HG03521 (cell line): ENCODE measurements around the gene DEXI.
A peak's percentile ranks its signal among the peaks of the same experiment; 100 is the strongest.
"Not testable (repeated sequence)": the region's sequence is repeated elsewhere in the genome, so short reads cannot be mapped to it uniquely, and the experiment has no call there.

ENCODE experiments used
- ATAC-seq: cut with Tn5 transposase; IDR thresholded peaks from one replicate; pipeline ENCODE4 v1.9.1; 2021; ENCODE audit warnings: mild to moderate bottlenecking, moderate library complexity; ENCODE audit not compliant: unreplicated experiment

Gene DEXI

DNA sequence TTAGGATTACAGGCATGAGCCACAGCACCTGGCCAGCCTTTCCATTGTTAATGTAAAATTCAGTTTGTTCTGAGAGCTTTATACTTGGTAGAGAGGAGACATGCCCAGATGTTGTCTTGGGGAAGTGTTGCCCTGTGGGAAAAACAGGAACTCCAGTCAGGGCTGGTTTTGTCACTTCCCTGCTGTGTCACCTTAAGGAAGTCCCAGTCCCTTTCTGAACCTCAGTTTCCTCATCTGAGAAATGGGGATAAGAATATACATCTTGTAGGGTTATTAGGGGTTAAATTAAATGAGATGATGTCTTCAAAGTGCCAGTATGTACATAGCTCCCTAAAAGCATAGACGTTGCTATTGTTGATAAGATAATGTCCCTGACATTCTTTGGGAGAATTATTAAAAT, 27.3 kb upstream of the DEXI start:
- ATAC-seq, result no peak

DNA sequence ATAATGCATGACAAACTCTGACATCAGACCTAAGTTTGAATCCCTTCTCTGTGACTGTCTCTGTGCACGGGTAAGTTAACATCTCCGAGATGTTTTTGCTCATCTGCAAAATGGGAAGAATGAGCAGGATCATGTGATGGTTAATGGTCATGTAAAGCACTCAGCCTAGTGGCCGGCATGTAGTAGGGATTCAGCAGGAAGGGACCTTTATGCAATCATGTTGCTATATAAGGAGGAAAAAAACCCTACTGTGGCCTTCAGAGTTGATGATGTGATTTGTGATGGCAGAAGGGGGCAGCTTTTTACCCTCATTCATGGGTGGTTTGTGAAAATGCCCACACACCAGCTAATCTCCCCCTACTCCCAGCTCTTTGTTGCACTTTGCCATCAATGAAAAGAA, 26.2 kb upstream of the DEXI start:
- no peak for ATAC-seq

DNA sequence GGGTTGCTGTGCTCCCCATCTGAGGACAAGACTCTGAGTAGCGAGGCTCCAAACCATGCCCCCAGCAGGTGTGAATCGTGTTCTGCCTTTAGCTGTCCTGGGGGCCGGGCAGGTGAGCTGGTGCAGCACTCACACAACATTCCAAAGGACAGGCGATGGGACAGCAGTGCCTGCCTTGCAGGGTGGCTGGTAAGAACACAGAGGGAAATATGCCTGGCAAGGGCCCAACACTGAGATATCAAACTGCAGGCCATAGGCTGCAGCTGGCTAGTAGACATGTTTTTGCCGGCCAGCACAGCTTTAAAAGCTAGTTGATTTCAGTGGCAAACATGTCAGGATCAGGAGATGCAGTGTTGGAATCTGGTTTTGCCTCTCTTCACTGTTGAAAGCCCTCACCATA, 25.7 kb upstream of the DEXI start:
- ATAC-seq, result no peak

DNA sequence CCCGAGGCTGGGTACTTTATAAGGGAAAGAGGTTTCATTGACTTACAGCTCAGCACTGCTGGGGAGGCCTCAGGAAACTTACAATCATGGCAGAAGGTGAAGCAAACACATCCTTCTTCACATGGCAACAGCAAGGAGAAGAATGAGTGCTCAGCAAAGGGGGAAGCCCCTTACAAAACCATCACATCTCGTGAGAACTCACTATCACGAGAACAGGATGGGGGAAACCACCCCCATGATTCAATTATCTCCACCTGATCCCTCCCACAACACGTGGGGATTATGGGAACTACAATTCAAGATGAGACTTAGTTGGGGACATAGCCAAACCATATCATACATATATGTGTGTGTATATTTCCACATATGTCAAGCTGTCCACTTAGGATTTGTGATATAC, 24.3 kb upstream of the DEXI start:
- ATAC-seq, result not testable (repeated sequence)

DNA sequence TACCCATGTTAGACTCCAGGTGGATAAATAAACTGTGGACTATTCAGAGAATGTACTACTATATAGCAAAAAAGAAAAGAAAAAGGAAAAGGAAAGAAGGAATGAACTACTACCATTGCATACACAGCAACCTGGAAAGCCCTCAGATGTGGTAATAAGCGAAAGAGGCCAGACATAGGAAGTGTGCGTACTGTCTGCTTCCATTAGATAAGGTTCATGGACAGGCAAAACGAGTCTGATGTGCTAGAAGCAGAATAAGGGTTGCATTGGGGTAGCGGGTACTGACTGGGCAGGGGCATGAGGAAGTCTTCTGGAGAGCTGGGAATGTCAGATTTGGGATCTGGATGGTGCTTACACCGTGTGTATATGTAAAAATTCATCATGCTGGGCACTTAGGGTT, 23.9 kb upstream of the DEXI start:
- ATAC-seq, result no peak

DNA sequence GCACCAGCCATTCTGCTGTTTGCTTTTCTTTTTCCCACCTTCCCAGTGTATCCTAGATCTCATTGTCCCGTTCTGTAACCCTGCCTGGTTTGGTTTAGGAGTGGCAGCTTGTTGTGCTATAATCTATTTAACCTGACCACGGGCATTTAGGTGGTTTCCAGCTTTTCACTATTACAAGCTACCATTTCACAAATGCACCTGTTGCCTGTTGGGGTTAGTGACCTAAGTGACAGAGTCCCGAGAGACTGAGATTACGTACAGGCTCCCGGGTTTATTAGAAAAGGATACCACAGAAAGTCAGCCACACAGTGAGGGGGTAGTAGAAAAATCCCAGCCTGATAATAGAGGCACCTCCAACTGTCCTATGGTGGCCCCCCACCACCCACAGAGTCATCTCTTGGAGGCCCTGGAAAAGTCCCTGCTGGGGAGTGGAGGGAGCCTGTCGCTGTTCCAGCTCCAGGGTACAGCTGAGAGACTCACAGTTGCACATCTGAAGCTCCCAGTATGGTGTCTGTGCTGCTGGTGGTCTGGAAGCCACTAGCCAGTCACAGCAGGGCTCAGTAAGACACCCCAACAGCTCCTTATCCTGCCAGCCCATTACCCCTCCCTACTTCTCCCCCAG, 23.3 kb upstream of the DEXI start:
- peak; percentile 55 for ATAC-seq

DNA sequence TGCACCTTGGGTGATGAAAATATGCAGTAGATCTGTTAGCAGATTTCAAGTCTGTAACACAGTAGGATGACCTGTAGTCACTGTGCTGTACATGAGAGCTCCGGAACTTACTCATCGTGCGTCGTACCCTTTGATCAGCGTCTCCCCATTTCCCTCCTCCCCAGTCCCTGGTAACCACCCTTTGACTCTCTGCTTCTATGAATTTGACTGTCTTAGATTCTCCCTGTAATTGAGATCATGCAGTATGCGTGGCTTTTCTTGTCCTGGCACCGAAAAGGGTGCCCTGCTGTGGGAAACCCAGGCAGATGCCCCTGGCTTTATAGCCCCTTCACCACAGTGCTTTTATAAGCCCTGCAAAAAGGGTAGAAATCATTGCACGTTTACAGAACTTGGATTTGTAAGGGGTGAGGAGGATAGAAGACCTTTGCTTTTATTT, 22.6 kb upstream of the DEXI start:
- no peak for ATAC-seq

DNA sequence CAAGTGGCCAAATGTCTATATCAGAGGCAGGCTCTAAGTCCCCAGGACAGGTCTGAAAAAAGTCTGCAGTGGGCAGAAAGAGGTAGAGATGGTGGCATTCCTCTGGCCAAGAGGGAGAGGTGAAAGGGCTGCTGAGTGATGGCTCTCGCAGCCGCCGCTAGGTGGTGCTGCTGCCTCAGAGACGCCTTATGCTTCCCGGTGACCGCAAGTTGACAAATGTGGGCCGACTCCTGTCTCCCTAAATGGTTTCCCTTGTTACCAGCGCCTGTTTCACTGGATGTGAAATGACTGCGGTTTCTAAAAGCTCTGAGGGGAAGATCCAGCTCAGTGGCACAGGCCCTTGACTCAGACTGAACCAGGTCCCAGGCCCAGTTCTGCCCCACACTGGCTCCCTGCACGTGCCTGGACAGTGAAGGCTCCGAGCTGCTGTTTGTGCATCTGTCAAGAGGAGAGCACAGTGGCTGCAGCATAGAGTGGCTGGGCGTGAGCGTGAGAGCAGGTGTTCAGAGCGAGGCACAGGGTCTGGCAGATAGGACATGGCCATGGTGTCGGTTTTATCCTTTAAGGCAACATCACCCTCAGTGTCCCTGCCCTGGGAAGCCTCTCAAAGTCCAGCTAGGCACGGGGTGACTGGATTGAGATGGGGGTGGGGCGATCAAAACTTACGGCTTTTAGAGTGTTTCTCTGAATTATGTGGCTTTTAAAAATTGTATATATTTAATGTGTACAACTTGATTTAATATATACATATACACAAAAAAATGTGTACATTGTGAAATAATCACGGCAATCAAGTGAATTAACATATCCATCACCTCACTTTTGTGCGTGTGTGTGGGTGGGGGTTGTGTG, 22.0 kb upstream of the DEXI start:
- peak; percentile 35 for ATAC-seq

DNA sequence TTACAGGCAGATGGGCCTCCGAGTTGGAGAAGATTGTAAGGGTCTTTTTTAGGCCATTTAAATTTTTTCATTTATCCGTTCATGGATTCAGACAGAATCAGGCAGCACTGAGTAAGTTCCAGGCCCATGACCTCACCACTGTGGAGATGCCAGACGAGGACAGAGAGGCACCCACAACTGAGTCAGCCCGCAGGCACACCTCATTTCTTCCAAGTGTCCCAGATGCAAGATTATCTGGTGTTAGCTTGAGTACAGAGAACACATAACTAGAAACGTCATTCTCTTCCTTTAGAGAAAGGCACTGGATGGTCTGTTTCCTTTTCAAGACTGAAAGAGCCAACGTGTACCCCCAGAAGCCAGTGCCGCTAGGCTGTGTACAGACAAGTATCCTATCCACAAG, 19.0 kb upstream of the DEXI start:
- no peak for ATAC-seq

DNA sequence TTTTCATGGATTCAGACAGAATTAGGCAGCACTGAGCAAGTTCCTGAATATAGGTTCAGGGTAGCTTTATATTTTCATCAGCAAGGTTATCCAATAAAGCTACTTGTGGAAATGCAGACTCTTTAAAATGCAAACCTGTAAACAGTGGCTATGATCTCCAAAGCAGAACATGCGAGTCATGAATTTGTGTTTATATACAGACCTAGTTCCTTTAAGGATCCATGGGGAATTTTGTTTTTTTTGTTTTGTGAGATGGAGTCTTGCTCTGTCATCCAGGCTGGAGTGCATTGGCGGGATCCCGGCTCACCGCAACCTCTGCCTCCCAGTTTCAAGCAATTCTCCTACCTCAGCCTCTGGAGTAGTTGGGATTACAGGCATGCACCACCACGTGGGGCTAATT, 16.9 kb upstream of the DEXI start:
- ATAC-seq, result no peak

DNA sequence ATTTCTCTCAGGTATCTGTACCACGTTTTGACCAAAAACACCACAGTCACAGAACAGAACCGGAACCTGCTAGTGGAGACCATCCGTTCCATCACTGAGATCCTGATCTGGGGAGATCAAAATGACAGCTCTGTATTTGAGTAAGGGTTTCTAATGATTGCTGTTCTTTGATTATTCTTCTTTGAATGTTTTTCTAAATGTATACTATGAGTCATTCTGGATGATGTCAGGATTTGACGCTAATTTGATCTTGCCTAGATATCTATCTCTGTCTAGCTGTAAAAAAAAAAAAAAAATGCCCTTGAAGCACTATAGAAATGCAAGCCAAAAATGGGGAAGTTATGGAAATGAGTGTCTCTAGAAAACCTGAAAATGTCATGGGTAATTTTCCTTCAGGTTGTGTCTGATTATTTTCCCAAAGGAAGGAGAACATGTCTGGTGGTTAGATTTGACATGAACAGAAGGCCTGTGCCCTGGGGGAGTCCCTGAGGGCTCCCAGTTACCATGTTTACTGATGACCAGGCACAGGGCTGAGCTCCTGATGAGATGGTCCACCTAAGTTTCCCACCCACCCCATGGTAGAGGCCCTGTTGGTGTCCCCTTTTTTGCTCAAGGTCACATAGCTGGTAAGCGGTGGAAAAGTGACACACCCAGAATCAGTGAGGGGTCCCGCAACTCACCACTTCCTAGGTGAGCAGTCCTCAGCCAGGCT, 15.7 kb upstream of the DEXI start:
- ATAC-seq, result no peak

DNA sequence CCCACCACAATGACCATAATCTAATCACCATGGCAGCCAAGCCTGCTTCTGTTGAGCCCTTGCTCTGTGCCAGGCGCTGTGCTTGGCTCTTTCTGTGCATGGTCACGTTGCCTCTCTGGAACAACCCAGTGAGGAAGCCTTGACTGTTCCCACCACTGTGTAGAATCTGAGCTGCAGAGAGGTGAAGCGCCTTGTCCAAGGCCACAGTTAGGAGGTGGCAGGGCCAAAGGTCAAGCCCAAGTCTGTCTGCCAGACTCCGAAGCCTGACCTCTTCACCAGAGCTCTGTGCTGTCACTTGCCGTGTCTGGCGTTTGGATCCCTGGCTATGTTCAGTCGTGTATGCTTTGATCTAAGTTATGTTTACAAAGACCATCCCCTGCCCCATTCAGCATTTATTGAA, 12.6 kb upstream of the DEXI start:
- ATAC-seq, result no peak

DNA sequence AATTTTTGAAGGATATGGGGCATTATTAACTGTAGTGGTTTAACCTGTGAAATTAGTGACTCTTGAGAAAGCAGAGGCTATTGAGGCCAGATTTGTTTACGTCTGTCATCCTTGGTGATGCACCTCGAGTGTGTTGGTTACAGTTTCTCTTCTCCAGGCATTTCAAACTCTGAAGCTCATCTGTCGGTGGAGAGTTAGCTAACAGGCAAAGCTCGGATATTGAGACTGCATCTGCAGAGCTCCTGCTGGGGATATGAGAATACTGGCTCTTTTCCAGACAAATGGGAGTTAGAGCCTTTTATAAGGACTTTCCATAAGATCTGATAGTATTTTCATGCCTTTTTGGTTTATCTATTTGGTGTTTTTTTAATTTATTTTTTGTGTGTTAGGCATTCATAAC, 8.8 kb upstream of the DEXI start:
- ATAC-seq, result no peak

DNA sequence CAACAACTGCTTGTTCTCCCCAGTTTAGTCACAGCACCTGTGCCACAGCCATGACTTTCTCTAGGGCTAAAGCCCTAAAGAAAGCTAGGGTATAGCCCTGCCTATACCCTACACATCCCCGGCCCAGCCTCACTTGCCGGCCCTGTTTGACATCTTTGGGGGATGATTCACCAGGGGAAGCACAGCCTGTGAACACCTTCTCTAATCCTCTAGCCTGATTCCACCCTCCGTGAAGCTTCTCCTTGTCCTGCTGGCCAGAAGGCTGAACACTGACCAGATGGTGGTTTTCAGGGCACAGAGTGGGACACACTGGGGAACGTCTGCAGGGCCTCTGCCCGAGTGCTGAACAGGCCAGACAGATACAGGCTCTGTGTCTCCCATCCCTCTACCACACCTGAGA, 8.1 kb upstream of the DEXI start:
- no peak for ATAC-seq

DNA sequence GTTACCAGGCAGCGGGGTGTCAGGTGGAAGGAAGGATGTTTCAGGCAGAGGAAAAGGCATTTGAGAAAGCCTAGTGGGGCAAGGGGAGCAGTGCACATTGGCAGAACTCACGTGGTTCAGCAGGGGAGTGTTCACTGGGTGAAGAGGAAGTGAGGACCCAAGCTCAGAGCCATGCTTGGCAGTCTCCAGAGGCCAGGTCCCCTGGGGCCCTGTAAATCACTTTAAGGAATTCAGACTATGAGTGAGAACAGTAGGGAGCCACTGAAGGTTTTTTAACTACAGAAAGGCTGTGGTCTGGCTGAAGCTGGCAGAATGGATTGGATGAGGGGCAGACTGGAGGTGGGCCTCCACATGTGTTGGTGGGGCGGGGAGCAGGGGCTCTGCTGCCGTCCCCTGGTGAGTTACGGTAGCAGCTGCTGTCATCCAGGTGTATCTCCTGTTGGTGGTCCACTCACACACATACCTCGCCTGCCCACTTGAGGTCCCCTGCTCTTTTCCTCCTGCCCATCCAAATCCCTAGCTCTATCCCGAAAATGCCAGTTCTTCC, 7.2 kb upstream of the DEXI start:
- ATAC-seq, result peak; percentile 58

DNA sequence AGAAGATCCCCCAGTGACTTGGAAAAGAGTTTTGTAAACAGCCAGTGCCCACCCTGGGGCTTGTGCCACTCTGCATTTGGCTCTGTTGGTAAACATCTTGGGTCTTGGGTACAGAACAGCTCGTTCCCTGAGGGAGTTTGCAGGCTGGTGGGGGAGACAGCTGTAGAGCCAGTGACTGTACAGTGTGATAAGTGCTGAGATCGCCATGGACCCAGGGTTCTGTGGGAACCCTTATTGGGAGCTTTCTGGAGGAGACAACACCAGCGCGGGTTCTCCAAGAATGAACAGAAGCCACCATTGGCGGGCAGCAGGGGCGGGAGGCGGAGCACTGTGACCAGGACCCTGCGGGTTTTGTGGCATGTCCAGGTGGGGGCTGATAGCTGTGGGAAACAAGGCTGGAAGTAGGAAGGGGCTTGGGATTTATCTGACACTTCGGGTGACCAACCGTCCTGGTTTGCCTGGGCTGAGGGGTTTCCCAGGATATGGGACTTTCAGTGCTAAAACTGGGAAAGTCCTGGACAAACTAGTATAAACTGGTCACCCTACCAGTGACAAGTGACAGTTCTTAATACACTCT, 5.0 kb upstream of the DEXI start:
- ATAC-seq, result no peak

DNA sequence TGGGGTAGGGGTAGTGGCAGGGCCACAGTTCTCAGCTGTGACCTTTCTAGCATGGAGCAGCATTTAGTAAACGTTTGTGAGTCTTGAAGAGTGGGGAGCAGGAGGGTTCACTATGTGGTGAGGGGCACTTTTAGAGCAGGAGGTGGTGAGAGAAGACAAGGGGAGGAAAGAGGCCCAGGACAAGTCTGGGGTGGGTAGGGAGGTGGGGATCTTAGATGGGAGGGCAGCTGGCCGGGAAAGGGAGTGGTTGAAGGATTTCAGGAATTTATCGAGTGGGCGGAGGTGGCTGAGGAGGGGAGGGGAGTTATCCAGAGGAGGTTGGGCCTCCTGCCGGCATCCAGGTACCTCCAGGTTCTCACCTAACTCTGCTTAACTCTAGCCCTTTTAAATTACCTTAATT, 4.0 kb upstream of the DEXI start:
- ATAC-seq, result no peak

DNA sequence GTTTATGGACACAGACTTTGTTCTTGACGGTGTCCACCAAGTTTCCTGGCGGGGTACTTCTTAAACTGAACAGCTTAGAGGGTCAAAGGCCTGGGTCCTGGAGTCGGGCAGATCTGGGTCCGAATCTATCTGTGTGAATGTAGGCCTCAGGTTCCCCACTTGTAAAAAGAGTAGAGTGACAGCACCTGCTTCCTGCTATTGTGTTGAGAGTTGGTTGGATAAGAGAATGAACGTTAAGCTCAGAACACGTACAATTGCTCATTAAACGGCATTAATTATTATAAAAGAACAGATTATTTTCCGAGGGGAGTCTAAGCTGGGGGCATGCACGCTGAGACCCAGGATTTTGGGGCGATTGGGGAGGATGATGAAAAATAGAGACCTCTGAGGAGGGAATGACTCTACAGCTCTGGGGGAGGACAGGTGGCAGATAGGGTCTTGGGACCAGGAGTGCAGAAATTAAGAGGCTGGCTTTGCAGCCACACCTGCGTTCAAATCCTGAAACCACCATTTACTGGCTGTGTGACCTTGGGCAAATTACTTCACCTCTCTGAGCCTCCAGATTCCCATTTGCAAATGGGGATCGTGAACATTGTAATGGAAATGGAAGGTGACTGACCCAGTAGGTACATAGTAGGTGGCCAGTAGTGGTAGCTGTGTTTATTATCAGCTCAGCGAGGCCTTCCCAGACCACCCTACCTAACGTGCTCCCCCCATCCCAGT, 3.0 kb upstream of the DEXI start:
- no peak for ATAC-seq

DNA sequence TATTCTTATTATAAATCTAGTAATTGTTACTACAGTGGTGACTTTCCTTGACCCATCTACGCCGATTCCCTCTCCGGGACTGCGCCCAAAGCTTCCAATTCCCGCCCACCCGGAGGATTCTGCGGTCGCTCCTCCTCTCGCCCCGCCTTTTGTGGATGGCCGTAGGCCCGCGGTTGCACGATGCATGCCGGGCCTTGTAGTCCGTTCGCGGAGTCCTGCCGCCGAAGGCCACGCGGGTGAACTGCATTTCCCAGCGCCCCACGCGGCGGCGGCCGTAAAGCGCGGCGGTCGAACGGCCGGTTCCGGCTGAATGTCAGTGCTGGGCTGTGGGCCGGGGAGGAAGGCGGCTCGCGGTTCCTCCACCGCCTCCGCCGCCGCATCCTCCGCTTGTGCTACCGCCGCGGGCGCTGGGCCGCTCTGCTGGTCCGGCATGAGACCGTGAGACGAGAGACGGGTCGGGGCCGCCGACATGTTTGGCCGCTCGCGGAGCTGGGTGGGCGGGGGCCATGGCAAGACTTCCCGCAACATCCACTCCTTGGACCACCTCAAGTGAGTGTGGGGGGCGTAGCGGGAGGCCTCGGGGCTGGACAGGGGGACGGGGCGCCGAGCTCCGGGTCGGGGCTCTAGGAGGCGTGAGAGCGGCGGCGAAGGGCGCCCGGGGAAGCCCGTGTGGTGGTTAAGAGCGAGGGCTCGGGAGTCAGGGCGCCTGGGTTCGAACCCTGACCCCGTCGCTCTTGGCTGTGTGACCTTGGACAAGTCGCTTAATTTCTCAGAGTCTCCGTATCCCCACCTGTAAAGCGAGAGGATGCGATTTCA, 2.2 kb upstream of the DEXI start, which contains the start of gene CLEC16A:
CLEC16A (plus strand) TSS at position 316 of the 816 bp plus-strand sequence; CDS start at position 470, 154 bp downstream.
- ATAC-seq, result peak; percentile 74

DNA sequence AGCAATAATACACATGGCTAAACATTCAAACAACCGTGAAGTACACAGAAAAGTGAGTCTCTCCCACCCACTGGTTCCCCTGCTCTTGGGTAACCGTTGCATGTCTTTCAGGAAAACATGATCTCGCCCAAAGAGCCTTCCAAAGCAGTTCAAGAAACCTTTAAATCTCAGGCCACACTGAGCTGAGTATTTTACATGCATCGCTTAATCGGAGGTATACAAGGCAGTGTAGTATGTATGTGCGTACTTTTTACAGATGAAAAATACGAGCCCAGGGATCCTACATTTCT, 741 bp upstream of the DEXI start:
- ATAC-seq, result no peak
